Ishikawa (cell line): ENCODE results near the gene SIAH1.

Source experiments
- CEBPB ChIP-seq: IDR thresholded peaks from 2 replicates; pipeline ENCODE4 v1.6.1; 2012
- CREB1 ChIP-seq: IDR thresholded peaks from 2 replicates; pipeline ENCODE4 v1.6.1; 2012; ENCODE audit warnings: low read depth
- EP300 ChIP-seq: IDR thresholded peaks from 2 replicates; pipeline ENCODE4 v1.6.1; 2012; ENCODE audit warnings: borderline replicate concordance
- MAX ChIP-seq: IDR thresholded peaks from 2 replicates; pipeline ENCODE4 v1.6.1; 2012
- TAF1 ChIP-seq: IDR thresholded peaks from 2 replicates; pipeline ENCODE4 v1.6.1; 2012; ENCODE audit warnings: low read depth, mild to moderate bottlenecking

- TF ChIP-seq CEBPB (no peak), TAF1 (no peak), EP300 (no peak), MAX (no peak), CREB1 (no peak)
Observed at GRCh38 chr16:48361012-48361411, 24.2 kb downstream of the SIAH1 start.
